HL-60/S4 treated with retinoic acid at 250 ng/mL for 4 days and 3 days (cell line): ENCODE measurements around the gene ATOH8.

Source experiments
- in situ Hi-C: fragments of 300-500 bp; cut with MboI; formaldehyde crosslinking; loops from 2 replicates; pipeline ENCODE4 v1.7.0; 2022; ENCODE audit warnings: low sequenced_read_pairs

ATOH8 gene

GRCh38 chr2:85718885-85719492 lies 34.8 kb upstream of the ATOH8 start:
- in situ Hi-C loops: no loop called here

- in situ Hi-C loops: no loop called here
These were observed 34.1 kb upstream of the ATOH8 start for GRCh38 chr2:85719609-85720240.

GRCh38 chr2:85720533-85720932 lies 33.3 kb upstream of the ATOH8 start:
- in situ Hi-C loops: no loop called here

DNA sequence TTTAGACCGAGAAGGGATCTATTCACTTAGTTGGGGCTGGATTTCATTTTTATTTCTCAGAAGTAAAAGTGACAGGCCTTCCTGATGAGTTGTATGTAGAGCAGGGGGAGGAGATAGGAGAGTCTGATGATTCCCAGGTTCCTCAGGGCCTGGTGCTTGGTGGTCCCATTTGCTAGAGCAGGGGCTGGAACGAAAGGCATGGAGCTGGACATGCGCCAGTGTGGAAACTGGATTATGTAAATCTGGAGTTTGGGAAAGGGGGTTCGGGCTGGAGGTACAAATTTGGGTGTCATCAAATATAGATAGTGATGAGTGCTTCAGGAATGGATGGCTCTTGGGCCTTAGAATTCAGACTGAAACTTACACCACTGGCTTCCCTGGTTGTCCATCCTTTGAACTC lies 32.1 kb upstream of the ATOH8 start:
- in situ Hi-C loops: no loop called here

DNA sequence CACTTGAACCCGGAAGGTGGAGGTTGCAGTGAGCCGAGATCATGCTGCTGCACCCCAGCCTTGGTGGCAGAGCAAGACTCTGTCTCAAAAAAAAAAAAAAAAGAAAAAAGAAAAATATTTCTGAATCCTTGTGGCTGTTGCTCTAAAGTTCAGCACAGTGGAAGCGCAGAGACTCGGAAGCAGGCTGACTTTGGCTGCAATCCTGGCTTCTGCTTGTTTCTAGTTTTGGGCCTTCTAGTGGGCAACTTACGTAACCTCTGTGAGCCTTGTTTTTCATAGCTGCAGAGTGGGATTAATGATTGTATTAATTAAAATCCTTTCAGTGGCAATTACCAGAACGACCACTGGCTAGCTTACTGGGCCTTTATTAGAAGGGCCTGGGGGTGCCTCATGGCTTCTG lies 31.3 kb upstream of the ATOH8 start:
- in situ Hi-C loops: no loop called here

DNA sequence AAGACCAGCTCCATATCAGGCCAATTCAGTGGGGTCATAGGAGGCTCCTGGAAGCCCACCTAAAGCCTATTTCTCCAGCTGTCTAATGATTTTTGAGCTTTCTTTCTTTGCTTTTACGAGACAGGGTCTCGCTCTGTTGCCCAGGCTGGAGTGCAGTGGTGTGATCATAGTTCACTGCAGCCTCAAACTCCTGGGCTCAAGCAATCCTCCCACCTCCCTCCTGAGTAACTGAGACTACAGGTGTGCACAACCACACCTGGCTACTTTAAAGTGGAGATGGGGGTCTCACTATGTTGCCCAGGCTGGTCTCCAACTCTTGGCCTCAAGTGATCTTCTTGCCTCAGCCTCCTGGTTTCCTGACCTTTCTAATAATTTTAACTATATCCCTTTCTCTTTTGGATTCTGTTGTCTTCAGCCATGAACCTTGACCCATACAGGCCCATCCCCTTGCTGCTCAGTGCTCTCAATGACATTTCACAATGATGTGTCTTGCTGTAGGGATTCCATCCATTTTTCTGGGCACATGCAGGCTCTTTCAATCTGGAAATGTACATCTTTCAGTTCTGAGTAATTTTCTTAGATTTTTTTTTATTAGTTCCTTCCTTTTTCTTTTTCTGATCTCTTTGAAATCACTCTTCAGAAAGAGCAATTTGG lies 30.0 kb upstream of the ATOH8 start:
- in situ Hi-C loops: no loop called here

GRCh38 chr2:85724731-85725181 lies 29.0 kb upstream of the ATOH8 start:
- in situ Hi-C loops: no loop called here

DNA sequence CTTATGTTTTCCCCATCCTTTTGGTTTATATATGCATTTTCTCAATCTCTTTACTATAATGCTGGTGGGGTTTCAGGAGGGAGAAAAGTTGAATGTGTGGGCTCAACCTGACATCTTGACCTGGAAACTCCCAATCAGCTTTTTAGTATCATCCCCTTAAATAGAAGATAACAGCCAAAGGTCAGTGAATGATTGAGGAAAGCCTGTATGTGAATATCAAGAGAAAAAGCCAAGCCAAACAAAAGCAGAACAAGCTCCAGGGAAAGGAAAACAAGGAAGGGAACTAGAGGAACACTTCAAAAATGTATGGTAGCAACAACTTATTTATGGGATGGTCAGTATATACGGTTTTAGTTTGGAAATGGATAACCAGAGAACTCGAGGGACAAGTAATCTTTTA lies 28.3 kb upstream of the ATOH8 start:
- in situ Hi-C loops: no loop called here

GRCh38 chr2:85727798-85728197 lies 26.0 kb upstream of the ATOH8 start:
- in situ Hi-C loops: no loop called here

- in situ Hi-C loops: no loop called here
These were observed 25.4 kb upstream of the ATOH8 start for GRCh38 chr2:85728342-85728741.

DNA sequence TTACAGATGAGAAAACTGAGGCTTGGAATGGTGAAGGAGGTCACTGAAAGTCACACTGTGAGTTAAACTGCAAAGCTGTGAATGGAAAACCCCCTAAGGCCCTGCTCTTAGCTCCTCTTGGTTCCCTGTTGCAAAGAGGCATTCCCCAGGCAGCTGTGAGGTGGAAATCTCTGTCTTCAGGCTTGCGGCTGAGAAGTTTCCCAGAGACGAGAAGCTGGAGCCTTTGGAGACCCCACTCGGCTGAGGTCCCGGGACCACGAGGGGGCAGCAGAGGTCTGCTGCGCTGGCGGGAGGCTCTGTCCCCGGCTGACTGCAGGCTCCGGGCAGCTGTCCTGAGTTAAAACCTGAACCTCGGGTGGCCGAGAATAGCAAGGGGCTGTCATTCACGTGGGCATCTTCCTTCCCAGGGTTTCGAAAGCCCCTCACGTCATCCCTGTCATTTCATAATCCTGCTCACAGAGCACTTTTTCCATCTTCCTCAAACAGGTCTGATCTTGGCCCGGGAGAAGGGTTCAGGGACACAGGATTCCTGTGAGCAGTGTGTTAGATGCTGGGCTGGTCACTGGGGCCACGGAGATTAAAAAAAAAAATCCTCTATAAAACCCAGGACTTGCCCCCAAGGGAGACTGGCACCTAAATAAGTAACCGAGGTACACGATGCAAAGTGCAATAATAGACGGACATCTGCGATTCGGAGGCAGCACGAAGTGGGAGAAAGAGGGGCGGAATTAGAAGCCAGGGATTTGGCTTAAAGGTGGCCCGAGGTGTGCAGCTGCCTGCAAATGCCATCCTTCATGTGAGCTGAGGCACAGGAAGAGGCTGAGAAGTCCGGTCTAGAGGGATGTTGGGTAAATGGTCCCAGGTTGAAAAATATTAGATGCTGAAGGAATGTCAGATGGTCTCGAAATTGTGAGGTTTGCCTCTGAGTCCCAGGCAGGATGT lies 24.6 kb upstream of the ATOH8 start:
- in situ Hi-C loops: no loop called here

DNA sequence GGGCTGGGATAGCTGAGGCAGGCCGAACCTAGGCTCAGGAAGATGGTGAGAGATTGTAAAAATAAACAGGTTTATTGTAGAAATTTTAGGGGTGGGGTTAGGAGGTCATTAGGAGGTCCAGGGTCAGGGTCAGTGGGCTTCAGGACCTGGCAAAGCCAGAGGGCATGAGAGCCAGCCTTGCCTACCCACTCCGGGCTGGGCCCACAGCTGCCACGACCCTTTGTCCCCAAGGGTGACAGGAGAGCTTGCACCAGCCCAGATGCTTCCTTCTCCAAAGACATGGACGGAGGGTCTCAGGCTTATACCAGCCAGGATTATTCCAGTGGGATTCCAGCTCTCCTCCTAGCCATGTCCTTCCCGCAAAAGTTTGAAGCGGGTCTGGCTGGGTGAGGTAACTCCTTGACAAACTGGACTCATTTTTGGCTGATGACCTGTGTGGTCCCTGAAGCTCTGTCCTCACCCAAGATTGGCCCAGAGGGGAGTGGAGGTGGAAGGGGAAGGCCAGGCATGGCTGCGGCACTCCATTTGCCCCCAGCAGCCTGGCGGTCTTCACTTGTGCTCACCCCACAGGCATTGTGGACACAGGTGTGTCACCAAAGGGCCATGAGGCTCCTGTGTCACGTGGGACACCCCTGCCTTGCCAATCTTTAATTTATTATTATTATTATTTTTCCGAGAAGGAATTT lies 23.8 kb upstream of the ATOH8 start:
- in situ Hi-C loops: loop anchor here (10.0 kb wide), 1 partner anchor 65 kb away; no protein-coding TSS in a partner anchor

DNA sequence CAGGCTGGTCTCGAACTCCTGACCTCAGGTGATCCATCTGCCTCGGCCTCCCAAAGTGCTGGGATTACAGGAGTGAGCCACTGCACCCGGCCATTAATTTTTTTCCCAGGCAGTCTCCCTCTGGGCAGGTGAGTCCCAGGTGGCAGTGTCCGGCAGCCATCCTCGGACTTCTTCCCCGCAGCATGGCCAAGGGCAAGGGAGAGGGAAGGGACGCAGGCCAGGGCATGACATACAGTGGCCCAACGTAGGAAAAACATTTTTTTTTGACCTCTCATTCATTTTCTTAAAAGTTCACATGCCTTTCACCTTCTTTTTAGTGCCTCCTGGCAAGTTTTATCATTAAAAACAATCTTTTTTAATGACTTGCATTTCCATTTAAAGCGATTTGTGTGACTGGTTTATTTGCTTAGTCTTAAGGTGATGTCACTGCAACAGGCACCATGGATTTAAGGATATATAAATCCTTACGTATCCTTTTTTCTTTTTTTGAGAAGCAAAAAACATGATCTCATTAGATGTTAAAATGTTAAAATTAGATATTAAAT lies 23.0 kb upstream of the ATOH8 start:
- in situ Hi-C loops: loop anchor here (10.0 kb wide), 1 partner anchor 64 kb away; no protein-coding TSS in a partner anchor

DNA sequence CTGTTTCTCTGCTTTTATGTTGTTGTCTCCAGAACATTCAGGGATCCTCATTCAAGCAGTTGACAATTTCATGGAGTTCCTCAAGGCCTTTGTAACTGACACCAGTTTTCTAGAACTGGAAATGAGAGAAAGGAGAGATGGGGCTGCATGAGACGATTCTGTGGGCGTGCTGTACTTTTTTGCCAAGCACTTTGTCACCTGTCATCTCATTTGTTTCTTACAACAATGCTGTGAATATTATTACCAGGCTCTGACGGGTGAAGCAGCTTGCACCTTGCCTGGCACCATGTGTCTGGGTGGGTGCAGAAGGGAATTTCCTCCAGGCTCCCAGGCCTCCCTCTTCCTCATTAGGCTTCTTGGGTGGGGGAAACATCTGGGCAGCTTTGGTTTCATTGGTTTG lies 22.2 kb upstream of the ATOH8 start:
- in situ Hi-C loops: loop anchor here (10.0 kb wide), 1 partner anchor 63 kb away; no protein-coding TSS in a partner anchor

GRCh38 chr2:85732467-85733120 lies 21.2 kb upstream of the ATOH8 start:
- in situ Hi-C loops: loop anchor here (10.0 kb wide), 1 partner anchor 62 kb away; no protein-coding TSS in a partner anchor

GRCh38 chr2:85733121-85733960 lies 20.4 kb upstream of the ATOH8 start:
- in situ Hi-C loops: loop anchor here (10.0 kb wide), 1 partner anchor 61 kb away; no protein-coding TSS in a partner anchor

- in situ Hi-C loops: loop anchor here (10.0 kb wide), 1 partner anchor 61 kb away; no protein-coding TSS in a partner anchor
These were observed 19.8 kb upstream of the ATOH8 start for GRCh38 chr2:85734015-85734414.

- in situ Hi-C loops: loop anchor here (10.0 kb wide), 1 partner anchor 60 kb away; no protein-coding TSS in a partner anchor
These were observed 18.7 kb upstream of the ATOH8 start for GRCh38 chr2:85734942-85735608.
